ENCODE results near the gene AOC1. TPM values are rescaled to one million over a fixed set of nuclear protein-coding genes. Genes with fewer than 3 reads are reported as not detected.

AOC1 gene
- total and polyA plus RNA-seq, 10 of the 15 experiments (the other 5 are each of a cell fraction or from before 2014, with no cell fraction given): 0.07 TPM; not detected in 9

GRCh38 chr7:150903606-150904005 is 51.3 kb downstream of the AOC1 start:
- 20% methylated on average over 12 of the region's 12 CpGs for WGBS (ENCODE audit: insufficient coverage, insufficient replicate concordance, low lambda C conversion rate, missing lambda C conversion rate)
- in situ Hi-C loops (cut with MboI): loop anchor here (5.0 kb wide), 1 partner anchor 84 kb away; no protein-coding TSS in a partner anchor
- intact Hi-C loops (cut with micrococcal nuclease; ENCODE audit: unreplicated experiment): no loop called here
- TF ChIP-seq ELK1 (IDR thresholded peaks at IDR 0.05; ENCODE audit: low read depth, low read length) (no peak), EGR1 (IDR thresholded peaks at IDR 0.05; ENCODE audit: borderline replicate concordance in 1 of 2, low read depth in 2 of 2, low read length in 2 of 2) (no peak), PAX5 (IDR thresholded peaks at IDR 0.05; ENCODE audit: borderline replicate concordance, low read depth, low read length) (no peak), SMARCA5 (IDR thresholded peaks at IDR 0.05) (no peak), ZBED1 (IDR thresholded peaks at IDR 0.05; ENCODE audit: borderline replicate concordance) (no peak)
- peaks cover 0 to 2% of the 10 kb centered on the region in 2 experiments; a peak in 2 of 4 replicates for H3K27me3 ChIP-seq (replicated peaks in 1 of 2; ENCODE audit: control insufficient read depth in 2 of 2, insufficient read depth in 2 of 2, low read length in 1 of 2)
- no peaks in the 10 kb centered on the region for H3K79me2 ChIP-seq (ENCODE audit: control insufficient read depth, insufficient read depth, low read length)
- no peak overlapping the region for H3K9ac ChIP-seq (ENCODE audit: control insufficient read depth, insufficient read depth, low read length)
- no peaks in the 10 kb centered on the region for H3K9me3 ChIP-seq (replicated peaks; ENCODE audit: control insufficient read depth, insufficient read depth, low read length)
- ChIA-PET RAD21 (ENCODE audit: unreplicated experiment) (no interaction called here), SMC1A (ENCODE audit: uncharacterized antibody, unreplicated experiment) (no interaction called here), POLR2A (no interaction called here), CTCF (interaction anchor here (1.1 kb wide), 1 partner anchor 27 kb away, joined by 3 read pairs; no protein-coding TSS in a partner anchor)
- no peak overlapping the region for H3K4me2 ChIP-seq (ENCODE audit: control insufficient read depth, insufficient read depth)
- H3K36me3 ChIP-seq (ENCODE audit: control insufficient read depth in 2 of 2, insufficient read depth in 2 of 2, low read length in 1 of 2): no peaks in the 10 kb centered on the region
- H2AFZ ChIP-seq (ENCODE audit: control insufficient read depth, low read depth, low read length): no peak overlapping the region
- no peaks in the 10 kb centered on the region for H4K20me1 ChIP-seq (ENCODE audit: control insufficient read depth, insufficient read depth)
- DNase-seq (ENCODE audit: low read depth, low spot score): no peak
- no TSS peak for BruUV-seq (replicated peaks)
- ATAC-seq: peak; percentile 46
- H3K4me3 ChIP-seq: no peak overlapping the region
- H3K27ac ChIP-seq (ENCODE audit: control insufficient read depth, insufficient read depth): no peak overlapping the region
- no peak for FAIRE-seq
- peaks cover under 1% of the 10 kb centered on the region for H3K4me1 ChIP-seq (ENCODE audit: control insufficient read depth, insufficient read depth, low read length)

All from GM12878 (cell line).